H1 (cell line): ENCODE measurements around the gene RSF1. TPM values are rescaled to one million over a fixed set of nuclear protein-coding genes. Genes with fewer than 3 reads are reported as not detected.

ENCODE experiments used
- CTCF ChIA-PET: fragments of 300-600 bp; sonication (Branson Sonifier 250); formaldehyde crosslinking; loops from one replicate; lab custom pipeline; 2021; ENCODE audit not compliant: partially characterized antibody; lab: Charles Lee
- POLR2A ChIA-PET: fragments of 300-600 bp; sonication (Branson Sonifier 250); formaldehyde crosslinking; loops from one replicate; lab custom pipeline; 2021; ENCODE audit warnings: inconsistent platforms; ENCODE audit not compliant: partially characterized antibody; lab: Charles Lee
- DNase-seq, 2 experiments: peaks; one replicate each; pipeline versions ENCODE4 v3.0.0 to v3.0.0-alpha.2; 2010 to 2022; ENCODE audit warnings: low spot score in 2 of 2, low read depth in 1 of 2, mixed read lengths in 1 of 2
- FAIRE-seq: peaks from 2 replicates; lab custom pipeline; 2011; peaks lifted over from hg19 to GRCh38; lab: Jason Lieb, UNC
- H2AFZ ChIP-seq: 2 replicates; pipeline ENCODE4 v1.8.1; 2012; ENCODE audit warnings: low read length, inconsistent platforms
- H2AK5ac ChIP-seq: 2 replicates; pipeline ENCODE4 v1.6.1; 2013; ENCODE audit warnings: low read depth, low read length
- H2BK120ac ChIP-seq: replicated peaks from 2 replicates; pipeline ENCODE3; 2013; ENCODE audit warnings: low read depth, low read length, inconsistent platforms
- H2BK12ac ChIP-seq: 2 replicates; pipeline ENCODE4 v1.6.1; 2013; ENCODE audit warnings: low read depth, low read length
- H2BK15ac ChIP-seq: 2 replicates; pipeline ENCODE4 v1.6.1; 2013; ENCODE audit warnings: low read length
- H2BK20ac ChIP-seq: 2 replicates; pipeline ENCODE4 v1.6.1; 2013; ENCODE audit warnings: low read length
- H2BK5ac ChIP-seq: 2 replicates; pipeline ENCODE4 v1.6.1; 2013; ENCODE audit warnings: low read depth, low read length
- H3K14ac ChIP-seq: 2 replicates; pipeline ENCODE4 v1.6.1; 2013; ENCODE audit warnings: inconsistent platforms; ENCODE audit not compliant: insufficient read length
- H3K18ac ChIP-seq: 2 replicates; pipeline ENCODE4 v1.6.1; 2013; ENCODE audit warnings: low read length; ENCODE audit errors: extremely low read depth
- H3K23ac ChIP-seq: 2 replicates; pipeline ENCODE4 v1.6.1; 2013; ENCODE audit warnings: inconsistent platforms; ENCODE audit not compliant: insufficient read length
- H3K23me2 ChIP-seq: 2 replicates; pipeline ENCODE4 v1.6.1; 2013; ENCODE audit warnings: low read depth, low read length
- H3K27ac ChIP-seq: 2 replicates; pipeline ENCODE4 v1.6.1; 2011; ENCODE audit warnings: low read depth, low read length, inconsistent platforms
- H3K27me3 ChIP-seq, 4 experiments: replicated peaks in 1 of 4; 1 replicate in 1 of 4; 2 replicates in 3 of 4; pipeline versions ENCODE4 v1.6.1 to v1.8.1; 2011 to 2013; ENCODE audit warnings: low read length in 3 of 4, mild to moderate bottlenecking in 3 of 4, inconsistent platforms in 2 of 4, mixed read lengths in 2 of 4, moderate library complexity in 1 of 4; ENCODE audit not compliant: control insufficient read depth in 3 of 4, insufficient read depth in 3 of 4; ENCODE audit errors: extremely low read depth in 1 of 4
- H3K36me3 ChIP-seq, 4 experiments: 2 replicates each; pipeline versions ENCODE4 v1.6.1 to v1.8.1; 2011 to 2013; ENCODE audit warnings: mild to moderate bottlenecking in 4 of 4, low read length in 3 of 4, moderate library complexity in 2 of 4, control low read depth in 1 of 4, inconsistent platforms in 1 of 4; ENCODE audit not compliant: insufficient read depth in 4 of 4, control insufficient read depth in 2 of 4
- H3K4ac ChIP-seq: replicated peaks from 2 replicates; pipeline ENCODE3; 2013; ENCODE audit warnings: low read length, low read depth, mixed read lengths, inconsistent platforms; ENCODE audit not compliant: insufficient read length
- H3K4me1 ChIP-seq, 4 experiments: replicated peaks in 1 of 4; 1 replicate in 1 of 4; 2 replicates in 3 of 4; pipeline versions ENCODE4 v1.6.1 to v1.8.1; 2011 to 2013; ENCODE audit warnings: low read length in 3 of 4, inconsistent platforms in 2 of 4, mixed read lengths in 1 of 4; ENCODE audit not compliant: insufficient read depth in 4 of 4, control insufficient read depth in 3 of 4
- H3K4me2 ChIP-seq, 2 experiments: 2 replicates each; pipeline versions ENCODE4 v1.6.1 to v1.8.1; 2011 to 2013; ENCODE audit warnings: low read depth in 2 of 2, low read length in 2 of 2, control low read depth in 1 of 2, inconsistent platforms in 1 of 2, mild to moderate bottlenecking in 1 of 2; ENCODE audit not compliant: insufficient read depth in 1 of 2
- H3K4me3 ChIP-seq, 4 experiments: fragments of 200-600, 300-600 bp in 1 of 4; sonication (generic), shearing (Covaris generic), sonication (Bioruptor Twin) in 1 of 4; 2 replicates each; pipeline versions ENCODE4 v1.5.1 to v1.8.1; 2011 to 2016; ENCODE audit warnings: low read length in 4 of 4, low read depth in 3 of 4, control low read depth in 2 of 4, inconsistent platforms in 2 of 4, mild to moderate bottlenecking in 2 of 4, mixed read lengths in 1 of 4, moderate library complexity in 1 of 4; ENCODE audit not compliant: insufficient read depth in 2 of 4; ENCODE audit errors: extremely low read depth in 1 of 4
- H3K56ac ChIP-seq: replicated peaks from 2 replicates; pipeline ENCODE3; 2013; ENCODE audit warnings: low read depth, mild to moderate bottlenecking, mixed read lengths, low read length, inconsistent platforms; ENCODE audit not compliant: insufficient read length
- H3K79me1 ChIP-seq: 2 replicates; pipeline ENCODE4 v1.6.1; 2013; ENCODE audit warnings: low read depth, low read length, control low read depth
- H3K79me2 ChIP-seq, 2 experiments: 2 replicates each; pipeline versions ENCODE4 v1.6.1 to v1.8.1; 2012 to 2013; ENCODE audit warnings: low read length in 2 of 2, mild to moderate bottlenecking in 2 of 2, inconsistent platforms in 1 of 2; ENCODE audit not compliant: insufficient read depth in 2 of 2, control insufficient read depth in 1 of 2
- H3K9ac ChIP-seq, 4 experiments: replicated peaks in 1 of 4; 1 replicate in 1 of 4; 2 replicates in 3 of 4; pipeline versions ENCODE4 v1.6.1 to v1.8.1; 2011 to 2013; ENCODE audit warnings: low read depth in 3 of 4, low read length in 3 of 4, control low read depth in 2 of 4, mild to moderate bottlenecking in 2 of 4, moderate library complexity in 2 of 4, inconsistent platforms in 1 of 4; ENCODE audit errors: extremely low read depth in 1 of 4
- H3K9me3 ChIP-seq, 2 experiments: 2 replicates each; pipeline versions ENCODE4 v1.6.1 to v1.8.1; 2012 to 2013; ENCODE audit warnings: mild to moderate bottlenecking in 2 of 2, moderate library complexity in 2 of 2, control low read depth in 1 of 2, inconsistent platforms in 1 of 2, low read depth in 1 of 2, low read length in 1 of 2, mixed read lengths in 1 of 2; ENCODE audit not compliant: insufficient read depth in 2 of 2
- H4K20me1 ChIP-seq, 2 experiments: replicated peaks in 1 of 2; 2 replicates each; pipeline versions ENCODE3 to v1.8.1; 2011 to 2013; ENCODE audit warnings: inconsistent platforms in 2 of 2, low read length in 2 of 2, mild to moderate bottlenecking in 1 of 2; ENCODE audit not compliant: insufficient read depth in 2 of 2, control insufficient read depth in 1 of 2
- H4K5ac ChIP-seq: 2 replicates; pipeline ENCODE4 v1.6.1; 2013; ENCODE audit warnings: low read length, low read depth, mixed read lengths, inconsistent platforms; ENCODE audit not compliant: insufficient read length
- H4K8ac ChIP-seq: 2 replicates; pipeline ENCODE4 v1.8.0; 2013; ENCODE audit warnings: mild to moderate bottlenecking, moderate library complexity, low read length, inconsistent platforms; ENCODE audit not compliant: insufficient read depth; ENCODE audit errors: extremely low read depth
- H4K91ac ChIP-seq: replicated peaks from 2 replicates; pipeline ENCODE3; 2013; ENCODE audit warnings: low read length, mixed read lengths, inconsistent platforms; ENCODE audit not compliant: insufficient read length
- CHD1 ChIP-seq: IDR thresholded peaks from 2 replicates; pipeline ENCODE4 v1.6.1; 2012; ENCODE audit warnings: low read depth, low read length, improper control_type of control experiment
- CTCF ChIP-seq, 3 experiments: IDR thresholded peaks; 1 replicate in 2 of 3; 2 replicates in 1 of 3; pipeline versions ENCODE4 v1.5.1 to v1.6.1; 2011; ENCODE audit warnings: low read length in 3 of 3, mild to moderate bottlenecking in 3 of 3, inconsistent platforms in 2 of 3, low read depth in 1 of 3, moderate library complexity in 1 of 3; ENCODE audit not compliant: insufficient read depth in 1 of 3; ENCODE audit errors: control extremely low read depth in 1 of 3
- EGR1 ChIP-seq: IDR thresholded peaks from 2 replicates; pipeline ENCODE4 v1.6.1; 2011; ENCODE audit warnings: low read depth, low read length, borderline replicate concordance
- KDM5A ChIP-seq: fragments of 200-600 bp; IDR thresholded peaks from 2 replicates; pipeline ENCODE4 v1.7.1; 2012; ENCODE audit warnings: mild to moderate bottlenecking, low read length, inconsistent platforms, mixed read lengths
- MAFK ChIP-seq: IDR thresholded peaks from 2 replicates; pipeline ENCODE4 v1.6.1; 2012; ENCODE audit warnings: low read depth, mild to moderate bottlenecking, improper control_type of control experiment, low read length
- NANOG ChIP-seq: IDR thresholded peaks from 2 replicates; pipeline ENCODE4 v1.6.1; 2011; ENCODE audit warnings: low read length, low read depth, mild to moderate bottlenecking, inconsistent platforms; ENCODE audit not compliant: insufficient read depth, poor library complexity, severe bottlenecking
- NRF1 ChIP-seq: IDR thresholded peaks from 2 replicates; pipeline ENCODE4 v1.6.1; 2011; ENCODE audit warnings: mild to moderate bottlenecking, low read depth, low read length, improper control_type of control experiment
- SIN3A ChIP-seq, 2 experiments: IDR thresholded peaks in 1 of 2; conservative IDR thresholded peaks in 1 of 2; 2 replicates each; pipeline ENCODE4 v1.6.1; 2011 to 2012; ENCODE audit warnings: low read length in 2 of 2, improper control_type of control experiment in 1 of 2, low read depth in 1 of 2, mild to moderate bottlenecking in 1 of 2
- SIX5 ChIP-seq: IDR thresholded peaks from 2 replicates; pipeline ENCODE4 v1.6.1; 2011; ENCODE audit warnings: mild to moderate bottlenecking, low read depth, low read length
- TBP ChIP-seq: IDR thresholded peaks from 2 replicates; pipeline ENCODE4 v1.6.1; 2011; ENCODE audit warnings: low read depth, low read length, improper control_type of control experiment
- TCF12 ChIP-seq: IDR thresholded peaks from 2 replicates; pipeline ENCODE4 v1.6.1; 2011; ENCODE audit warnings: low read depth, mild to moderate bottlenecking, low read length
- WGBS, 2 experiments: shearing (Covaris generic) in 1 of 2; methylation state at CpG; one replicate each; pipeline versions ENCODE4 v1.1.6 to v1.1.7; 2013 to 2015; ENCODE audit warnings: low lambda C conversion rate in 2 of 2, mixed read lengths in 2 of 2, inconsistent platforms in 1 of 2, low coverage in 1 of 2, missing lambda C conversion rate in 1 of 2; ENCODE audit not compliant: insufficient replicate concordance in 2 of 2, insufficient coverage in 1 of 2, insufficient read length in 1 of 2; ENCODE audit errors: extremely low coverage in 1 of 2, missing lambda C conversion rate in 1 of 2; 5-methylcytosine and 5-hydroxymethylcytosine counted together
- polyA plus RNA-seq, 7 experiments: library from polyadenylated mRNA; depleted of rRNA in 3 of 7; stranded (reverse) in 5 of 7; unstranded in 2 of 7; fragments of >200 nt in 5 of 7; fragments of 200-250 nt in 2 of 7; gene quantifications; 1 replicate in 5 of 7; 2 replicates in 1 of 7; 4 replicates in 1 of 7; pipeline versions ENCODE4 v1.2.1 to v1.2.3, GENCODE V29; 2011 to 2013; ENCODE audit warnings: missing spikeins in 2 of 7, mixed read lengths in 2 of 7
- total RNA-seq: library from RNA; stranded (reverse); fragmentation: NEBNext Ultra II Directional; extraction: Animal tissue kit (Norgen Biotek cat#: 25700); gene quantifications from 2 replicates; pipeline ENCODE4 v1.2.1, GENCODE V29; 2021

The RSF1 gene
- total and polyA plus RNA-seq, 2 of the 8 experiments (the other 6 are each of a cell fraction or from before 2014, with no cell fraction given) = 17.8 to 87.9 TPM

- H3K56ac ChIP-seq = no peak overlapping the region
- no peak overlapping the region for H2AFZ ChIP-seq
- no peak overlapping the region for H4K5ac ChIP-seq
- no peaks in the 10 kb centered on the region for H3K79me1 ChIP-seq
- 84% methylated on average over 1 of the region's 1 CpG; no CpG with 5 or more reads in 1 of the 2 experiments for WGBS, 2 experiments
- ChIA-PET CTCF (interaction anchor here (0.6 kb wide), 1 partner anchor 58 kb away, joined by 3 read pairs; no protein-coding TSS in a partner anchor), POLR2A (no interaction called here)
- no peak overlapping the region for H3K14ac ChIP-seq
- no peak overlapping the region for H2BK12ac ChIP-seq
- no peak overlapping the region for H3K27ac ChIP-seq
- no peaks in the 10 kb centered on the region for H3K79me2 ChIP-seq
- no peak overlapping the region for H2BK15ac ChIP-seq
- no peaks in the 10 kb centered on the region for H3K4me1 ChIP-seq
- H3K9me3 ChIP-seq = no peaks in the 10 kb centered on the region
- H3K36me3 ChIP-seq = peaks cover 5 to 55% (median 15%) of the 10 kb centered on the region in 4 experiments; a peak in 7 of 8 replicates
- H3K23me2 ChIP-seq = no peaks in the 10 kb centered on the region
- H4K20me1 ChIP-seq = no peaks in the 10 kb centered on the region
- no peak overlapping the region for H2BK20ac ChIP-seq
- H2AK5ac ChIP-seq = no peak overlapping the region
- H2BK5ac ChIP-seq = no peak overlapping the region
- no peaks in the 10 kb centered on the region for H3K27me3 ChIP-seq
- H4K91ac ChIP-seq = no peak overlapping the region
- FAIRE-seq (no peak), DNase-seq (no peak)
- H3K18ac ChIP-seq = no peak overlapping the region
- H3K4me3 ChIP-seq = no peak overlapping the region
- H3K23ac ChIP-seq = no peak overlapping the region
- no peak overlapping the region for H3K9ac ChIP-seq
- no peak overlapping the region for H3K4me2 ChIP-seq
- no peak overlapping the region for H4K8ac ChIP-seq
- H2BK120ac ChIP-seq = no peak overlapping the region
- no peak overlapping the region for H3K4ac ChIP-seq
- no peak for TF ChIP-seq SIN3A (conservative IDR thresholded peaks at IDR 0.05 in 1 of 2, IDR thresholded peaks at IDR 0.05 in 1 of 2; ENCODE audit: low read depth in 1 of 2, low read length in 2 of 2)
- TF ChIP-seq NANOG = no peak
- TF ChIP-seq TBP = no peak
- no peak for TF ChIP-seq KDM5A
- TF ChIP-seq SIX5 = no peak
- TF ChIP-seq EGR1 = no peak
- TF ChIP-seq CHD1 = no peak
- no peak for TF ChIP-seq NRF1
- TF ChIP-seq TCF12 = no peak
- no peak for TF ChIP-seq CTCF (IDR thresholded peaks at IDR 0.05; ENCODE audit: control extremely low read depth in 1 of 3, insufficient read depth in 1 of 3, low read depth in 1 of 3, low read length in 3 of 3)
- no peak for TF ChIP-seq MAFK
Measured at GRCh38 chr11:77699425-77699824, 121.1 kb downstream of the RSF1 start.
